Measurements from ENCODE around the gene ADGRL3. TPM values are rescaled to one million over a fixed set of nuclear protein-coding genes. Genes with fewer than 3 reads are reported as not detected.

Gene ADGRL3
- total RNA-seq, 1 experiment from 2014 or later = not detected

DNA sequence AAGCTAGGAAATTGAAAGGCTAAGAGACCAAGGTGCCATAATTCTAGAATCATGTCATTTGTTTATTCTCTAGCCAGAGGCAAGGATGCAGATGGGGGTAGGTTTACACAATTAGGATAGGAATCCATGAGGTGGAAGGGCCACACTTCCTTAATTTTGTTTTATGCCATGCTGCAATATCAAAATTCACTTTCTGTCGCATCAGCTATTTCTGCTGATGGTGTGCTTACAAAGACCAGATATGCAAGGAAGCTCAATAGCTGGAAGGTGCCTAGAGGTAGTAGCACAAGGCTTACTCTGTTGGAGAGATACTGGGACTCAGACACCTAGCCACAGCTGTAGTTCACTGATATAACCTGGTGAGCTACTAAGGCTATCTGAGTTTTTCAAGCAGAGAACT is 328.5 kb downstream of the ADGRL3 start:
- Histone ChIP-seq H3K9me2 (replicated peaks; ENCODE audit: insufficient read depth, low read length) (no peaks in the 10 kb centered on the region), H3K9ac (ENCODE audit: low read length) (no peak overlapping the region), H3K4me3 (ENCODE audit: low read length) (no peak overlapping the region), H4K20me1 (ENCODE audit: insufficient read depth, low read depth, low read length) (no peaks in the 10 kb centered on the region), H3K79me2 (ENCODE audit: low read length) (no peaks in the 10 kb centered on the region), H3K4me2 (ENCODE audit: low read depth, low read length, poor library complexity, severe bottlenecking) (no peak overlapping the region), H3K9me3 (ENCODE audit: low read length) (peaks cover 17% of the 10 kb centered on the region), H3K27me3 (ENCODE audit: low read length) (no peaks in the 10 kb centered on the region), H3K27ac (ENCODE audit: low read length) (no peak overlapping the region), H3K4me1 (ENCODE audit: low read length) (no peaks in the 10 kb centered on the region), H3K36me3 (ENCODE audit: insufficient read depth, low read length) (no peaks in the 10 kb centered on the region), H2AFZ (ENCODE audit: low read length) (no peak overlapping the region)
- DNase-seq = no peak

DNA sequence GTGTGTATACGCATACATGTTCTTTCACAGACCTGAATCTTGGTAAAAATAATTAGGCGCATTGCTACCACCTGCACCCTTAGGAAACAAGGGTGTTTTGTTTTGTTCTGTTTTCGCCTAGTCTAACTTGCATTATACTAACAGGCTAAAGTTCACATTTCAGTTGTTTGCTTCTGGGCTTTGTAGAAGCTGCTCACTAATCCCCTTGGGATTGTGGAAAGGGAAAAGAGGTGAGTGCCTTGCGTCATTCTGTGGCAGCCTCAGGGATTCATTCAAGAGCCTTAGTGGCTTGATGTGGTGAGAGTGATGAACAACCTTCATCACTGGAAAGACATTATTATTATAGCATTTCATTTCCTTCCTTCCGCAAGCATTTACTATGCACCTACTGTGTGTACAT is 331.1 kb downstream of the ADGRL3 start:
- DNase-seq = no peak
- Histone ChIP-seq H3K9me3 (ENCODE audit: low read length) (peaks cover 36% of the 10 kb centered on the region), H3K9me2 (replicated peaks; ENCODE audit: insufficient read depth, low read length) (no peaks in the 10 kb centered on the region), H3K4me1 (ENCODE audit: low read length) (no peaks in the 10 kb centered on the region), H3K4me3 (ENCODE audit: low read length) (no peak overlapping the region), H3K27me3 (ENCODE audit: low read length) (no peaks in the 10 kb centered on the region), H3K9ac (ENCODE audit: low read length) (no peak overlapping the region), H3K27ac (ENCODE audit: low read length) (no peak overlapping the region), H3K79me2 (ENCODE audit: low read length) (no peaks in the 10 kb centered on the region), H3K4me2 (ENCODE audit: low read depth, low read length, poor library complexity, severe bottlenecking) (no peak overlapping the region), H2AFZ (ENCODE audit: low read length) (no peak overlapping the region), H4K20me1 (ENCODE audit: insufficient read depth, low read depth, low read length) (no peaks in the 10 kb centered on the region), H3K36me3 (ENCODE audit: insufficient read depth, low read length) (no peaks in the 10 kb centered on the region)

DNA sequence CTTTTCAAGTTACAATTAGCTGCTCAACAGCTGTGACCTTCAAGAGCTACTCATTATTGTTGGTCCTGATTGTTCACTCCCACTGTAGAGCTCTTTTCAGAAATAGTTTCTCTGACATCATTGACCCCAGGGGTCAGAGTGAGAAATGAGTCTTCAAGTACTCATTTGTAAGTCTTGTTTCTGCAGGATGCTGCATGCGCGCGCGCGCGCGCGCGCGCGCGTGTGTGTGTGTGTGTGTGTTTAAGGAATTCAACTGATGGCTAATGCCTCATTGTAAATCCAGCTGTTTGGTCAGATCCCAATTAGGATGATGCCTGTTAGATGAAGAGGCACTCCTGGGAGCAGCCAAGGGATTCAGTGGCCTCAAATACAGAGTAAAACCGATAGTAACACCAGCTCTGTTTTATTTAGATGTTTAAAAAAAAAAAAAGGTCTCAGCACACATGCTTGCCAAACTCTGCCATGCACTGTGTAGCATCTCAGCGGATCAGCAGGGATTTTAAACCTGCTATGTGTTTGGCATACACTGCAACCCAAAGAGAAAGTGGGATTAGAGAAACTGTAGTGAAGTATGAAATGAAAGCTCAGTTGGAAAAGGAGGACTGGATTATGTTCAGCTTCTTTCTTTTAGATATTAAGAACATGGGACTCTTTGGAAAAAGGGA is 332.3 kb downstream of the ADGRL3 start:
- H3K4me1 ChIP-seq (ENCODE audit: low read length) = no peaks in the 10 kb centered on the region
- no peak overlapping the region for H3K9ac ChIP-seq (ENCODE audit: low read length)
- H3K4me3 ChIP-seq (ENCODE audit: low read length) = no peak overlapping the region
- no peaks in the 10 kb centered on the region for H3K27me3 ChIP-seq (ENCODE audit: low read length)
- no peaks in the 10 kb centered on the region for H4K20me1 ChIP-seq (ENCODE audit: insufficient read depth, low read depth, low read length)
- no peak overlapping the region for H3K27ac ChIP-seq (ENCODE audit: low read length)
- H3K9me3 ChIP-seq (ENCODE audit: low read length) = peaks cover 36% of the 10 kb centered on the region
- H3K79me2 ChIP-seq (ENCODE audit: low read length) = no peaks in the 10 kb centered on the region
- no peak for DNase-seq
- no peak overlapping the region for H3K4me2 ChIP-seq (ENCODE audit: low read depth, low read length, poor library complexity, severe bottlenecking)
- no peak overlapping the region for H2AFZ ChIP-seq (ENCODE audit: low read length)
- no peaks in the 10 kb centered on the region for H3K9me2 ChIP-seq (replicated peaks; ENCODE audit: insufficient read depth, low read length)
- H3K36me3 ChIP-seq (ENCODE audit: insufficient read depth, low read length) = no peaks in the 10 kb centered on the region

- no peaks in the 10 kb centered on the region for H3K4me1 ChIP-seq (ENCODE audit: low read length)
- H3K9me2 ChIP-seq (replicated peaks; ENCODE audit: insufficient read depth, low read length) = no peaks in the 10 kb centered on the region
- H4K20me1 ChIP-seq (ENCODE audit: insufficient read depth, low read depth, low read length) = no peaks in the 10 kb centered on the region
- H3K27me3 ChIP-seq (ENCODE audit: low read length) = no peaks in the 10 kb centered on the region
- no peaks in the 10 kb centered on the region for H3K36me3 ChIP-seq (ENCODE audit: insufficient read depth, low read length)
- no peak overlapping the region for H3K27ac ChIP-seq (ENCODE audit: low read length)
- no peaks in the 10 kb centered on the region for H3K79me2 ChIP-seq (ENCODE audit: low read length)
- no peak overlapping the region for H3K9ac ChIP-seq (ENCODE audit: low read length)
- H3K9me3 ChIP-seq (ENCODE audit: low read length) = peaks cover 38% of the 10 kb centered on the region
- DNase-seq = no peak
- no peak overlapping the region for H3K4me3 ChIP-seq (ENCODE audit: low read length)
- H2AFZ ChIP-seq (ENCODE audit: low read length) = no peak overlapping the region
- H3K4me2 ChIP-seq (ENCODE audit: low read depth, low read length, poor library complexity, severe bottlenecking) = no peak overlapping the region
These were observed 333.0 kb downstream of the ADGRL3 start for GRCh38 chr4:61533140-61533539.

GRCh38 chr4:61540944-61541343 is 340.8 kb downstream of the ADGRL3 start:
- DNase-seq = no peak
- no peak overlapping the region for H3K4me2 ChIP-seq (ENCODE audit: low read depth, low read length, poor library complexity, severe bottlenecking)
- no peaks in the 10 kb centered on the region for H3K27me3 ChIP-seq (ENCODE audit: low read length)
- no peaks in the 10 kb centered on the region for H3K9me2 ChIP-seq (replicated peaks; ENCODE audit: insufficient read depth, low read length)
- H3K9me3 ChIP-seq (ENCODE audit: low read length) = peaks cover 28% of the 10 kb centered on the region
- no peaks in the 10 kb centered on the region for H3K4me1 ChIP-seq (ENCODE audit: low read length)
- H3K9ac ChIP-seq (ENCODE audit: low read length) = no peak overlapping the region
- H4K20me1 ChIP-seq (ENCODE audit: insufficient read depth, low read depth, low read length) = no peaks in the 10 kb centered on the region
- H3K27ac ChIP-seq (ENCODE audit: low read length) = no peak overlapping the region
- H3K79me2 ChIP-seq (ENCODE audit: low read length) = no peaks in the 10 kb centered on the region
- H3K36me3 ChIP-seq (ENCODE audit: insufficient read depth, low read length) = no peaks in the 10 kb centered on the region
- no peak overlapping the region for H3K4me3 ChIP-seq (ENCODE audit: low read length)
- no peak overlapping the region for H2AFZ ChIP-seq (ENCODE audit: low read length)

DNA sequence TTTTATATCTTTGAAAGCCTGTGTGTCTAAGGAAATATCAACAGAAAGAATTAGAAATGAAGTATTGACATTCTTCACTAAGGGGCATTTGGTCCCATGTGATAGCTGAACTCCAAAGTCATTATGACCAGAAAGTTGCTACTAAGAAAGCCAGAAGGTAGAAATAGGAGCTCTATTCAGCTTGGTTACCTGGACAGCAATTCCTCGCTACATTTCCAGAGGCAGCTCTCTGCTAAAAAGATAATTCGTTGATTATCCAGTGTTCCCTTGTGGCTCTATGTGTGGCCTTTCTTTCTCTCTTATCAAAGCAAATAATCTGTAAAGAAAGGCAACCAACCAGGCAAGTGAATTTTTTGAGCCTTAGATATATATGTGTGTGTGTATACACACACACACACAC is 341.3 kb downstream of the ADGRL3 start:
- Histone ChIP-seq H3K27ac (ENCODE audit: low read length) (no peak overlapping the region), H3K79me2 (ENCODE audit: low read length) (no peaks in the 10 kb centered on the region), H2AFZ (ENCODE audit: low read length) (no peak overlapping the region), H3K4me3 (ENCODE audit: low read length) (no peak overlapping the region), H3K27me3 (ENCODE audit: low read length) (no peaks in the 10 kb centered on the region), H3K4me2 (ENCODE audit: low read depth, low read length, poor library complexity, severe bottlenecking) (no peak overlapping the region), H3K9me3 (ENCODE audit: low read length) (peaks cover 27% of the 10 kb centered on the region), H3K9ac (ENCODE audit: low read length) (no peak overlapping the region), H3K36me3 (ENCODE audit: insufficient read depth, low read length) (no peaks in the 10 kb centered on the region), H3K9me2 (replicated peaks; ENCODE audit: insufficient read depth, low read length) (no peaks in the 10 kb centered on the region), H3K4me1 (ENCODE audit: low read length) (no peaks in the 10 kb centered on the region), H4K20me1 (ENCODE audit: insufficient read depth, low read depth, low read length) (no peaks in the 10 kb centered on the region)
- DNase-seq = no peak

DNA sequence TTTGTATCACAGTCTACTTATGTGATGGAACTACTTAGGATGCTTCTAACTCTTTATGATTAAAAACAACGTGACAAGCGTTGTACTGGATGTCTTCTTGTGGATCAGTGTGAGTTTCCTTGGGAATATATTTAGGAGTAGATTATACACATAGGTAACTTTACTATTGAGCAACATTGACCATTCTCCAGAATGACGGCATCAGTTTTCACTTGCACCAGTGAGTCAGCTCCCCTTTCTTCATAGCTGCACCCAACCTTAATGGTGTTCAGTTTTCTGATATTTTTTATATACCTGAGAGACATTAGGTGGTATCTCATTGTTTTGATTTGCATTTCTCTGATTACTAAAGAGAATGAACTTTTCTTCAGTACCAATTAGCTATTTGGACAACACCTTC is 343.9 kb downstream of the ADGRL3 start:
- Histone ChIP-seq H3K27me3 (ENCODE audit: low read length) (no peaks in the 10 kb centered on the region), H2AFZ (ENCODE audit: low read length) (no peak overlapping the region), H3K4me2 (ENCODE audit: low read depth, low read length, poor library complexity, severe bottlenecking) (no peak overlapping the region), H3K27ac (ENCODE audit: low read length) (no peak overlapping the region), H3K4me3 (ENCODE audit: low read length) (no peak overlapping the region), H4K20me1 (ENCODE audit: insufficient read depth, low read depth, low read length) (no peaks in the 10 kb centered on the region), H3K79me2 (ENCODE audit: low read length) (no peaks in the 10 kb centered on the region), H3K9ac (ENCODE audit: low read length) (no peak overlapping the region), H3K9me3 (ENCODE audit: low read length) (peaks cover 28% of the 10 kb centered on the region), H3K4me1 (ENCODE audit: low read length) (no peaks in the 10 kb centered on the region), H3K36me3 (ENCODE audit: insufficient read depth, low read length) (no peaks in the 10 kb centered on the region), H3K9me2 (replicated peaks; ENCODE audit: insufficient read depth, low read length) (no peaks in the 10 kb centered on the region)
- DNase-seq = no peak

DNA sequence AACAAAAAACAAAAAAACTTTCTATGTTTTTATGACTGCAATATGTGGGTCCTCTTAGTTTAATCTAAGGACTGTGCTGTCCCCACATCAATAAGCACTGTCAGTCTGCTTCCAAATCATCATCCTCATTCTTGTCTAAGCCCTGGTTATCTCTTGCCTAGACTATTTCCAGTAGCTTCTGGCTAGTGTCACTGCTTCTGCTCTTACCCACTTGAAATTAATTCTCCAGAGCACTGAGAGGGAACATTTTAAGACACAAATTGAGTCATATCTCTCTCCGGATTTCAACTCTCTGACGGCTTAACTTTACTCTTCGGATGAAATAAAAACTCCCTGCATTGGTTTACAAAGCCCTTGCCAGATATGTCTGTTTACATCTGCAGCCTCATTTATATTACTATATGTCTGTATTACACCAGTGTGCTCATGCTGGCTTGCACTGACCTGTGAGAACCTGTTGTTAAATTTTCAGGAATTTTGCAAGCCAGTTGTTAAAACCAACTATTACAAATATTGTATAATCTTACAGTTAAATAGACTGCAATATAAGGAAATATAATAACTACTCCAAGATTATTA is 345.9 kb downstream of the ADGRL3 start:
- Histone ChIP-seq H3K4me3 (ENCODE audit: low read length) (no peak overlapping the region), H3K27me3 (ENCODE audit: low read length) (no peaks in the 10 kb centered on the region), H2AFZ (ENCODE audit: low read length) (no peak overlapping the region), H3K79me2 (ENCODE audit: low read length) (no peaks in the 10 kb centered on the region), H3K4me1 (ENCODE audit: low read length) (no peaks in the 10 kb centered on the region), H3K4me2 (ENCODE audit: low read depth, low read length, poor library complexity, severe bottlenecking) (no peak overlapping the region), H3K27ac (ENCODE audit: low read length) (no peak overlapping the region), H3K36me3 (ENCODE audit: insufficient read depth, low read length) (no peaks in the 10 kb centered on the region), H3K9me3 (ENCODE audit: low read length) (peaks cover 27% of the 10 kb centered on the region), H4K20me1 (ENCODE audit: insufficient read depth, low read depth, low read length) (no peaks in the 10 kb centered on the region), H3K9ac (ENCODE audit: low read length) (no peak overlapping the region), H3K9me2 (replicated peaks; ENCODE audit: insufficient read depth, low read length) (no peaks in the 10 kb centered on the region)
- no peak for DNase-seq
